Stimulated activated naive CD8-positive, alpha-beta T cell treated with anti-CD3 and anti-CD28 coated beads, Interleukin-15, Interleukin-2, amounts not matched to agents 100 ng/mL and 50 ng/mL, for 24 hours (primary cell): Measurements from ENCODE around the gene UBA6.

Experiments used
- H3K27ac Mint-ChIP-seq: one replicate; pipeline ENCODE4 v1.8.0; 2021; ENCODE audit warnings: mild to moderate bottlenecking, mixed read lengths
- H3K27me3 Mint-ChIP-seq: one replicate; pipeline ENCODE4 v1.8.0; 2021; ENCODE audit warnings: mixed read lengths
- H3K36me3 Mint-ChIP-seq: one replicate; pipeline ENCODE4 v1.8.0; 2021; ENCODE audit warnings: low read depth, mixed read lengths
- H3K4me1 Mint-ChIP-seq: one replicate; pipeline ENCODE4 v1.8.0; 2021; ENCODE audit warnings: low read depth, mixed read lengths
- H3K4me3 Mint-ChIP-seq: one replicate; pipeline ENCODE4 v1.8.0; 2021; ENCODE audit warnings: mild to moderate bottlenecking, mixed read lengths
- H3K9me3 Mint-ChIP-seq: one replicate; pipeline ENCODE4 v1.8.0; 2021; ENCODE audit warnings: mixed read lengths

Gene UBA6

DNA sequence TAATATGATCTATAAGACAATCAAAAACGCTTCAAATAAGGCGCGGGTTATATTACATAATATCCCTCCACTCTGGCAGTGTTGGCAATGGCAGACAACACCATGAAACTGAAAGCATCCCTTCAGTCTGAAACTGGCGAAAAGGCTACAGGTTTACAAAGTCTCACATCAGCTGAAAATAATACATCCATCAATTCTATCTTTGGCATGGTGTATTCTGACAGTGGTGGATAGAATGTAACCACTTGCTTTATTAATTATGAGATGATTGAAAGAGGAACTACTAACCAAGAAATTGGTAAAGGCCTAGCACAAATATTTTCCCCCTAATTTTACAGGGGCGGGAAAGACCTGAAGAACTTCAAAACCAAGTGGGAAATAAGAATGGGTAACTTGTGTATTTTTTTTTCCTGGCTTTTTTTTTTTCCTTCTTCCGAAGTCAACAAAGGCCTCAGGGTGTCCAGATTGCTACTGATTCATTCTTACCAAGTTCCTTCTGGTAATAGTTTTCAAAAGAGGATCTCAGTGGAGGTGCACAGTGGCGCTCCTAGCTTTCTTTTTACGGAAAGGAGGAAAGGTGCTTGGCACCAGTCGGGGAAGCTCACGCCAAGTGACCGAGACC is 728 bp downstream of the UBA6 start:
- H3K9me3 Mint-ChIP-seq = peaks cover 3% of the 10 kb centered on the region
- H3K27ac Mint-ChIP-seq = peak overlapping the region; percentile 83
- peaks cover 63% of the 10 kb centered on the region for H3K4me1 Mint-ChIP-seq
- H3K4me3 Mint-ChIP-seq = peak overlapping the region; percentile 94
- H3K36me3 Mint-ChIP-seq = peaks cover 37% of the 10 kb centered on the region
- no peaks in the 10 kb centered on the region for H3K27me3 Mint-ChIP-seq

DNA sequence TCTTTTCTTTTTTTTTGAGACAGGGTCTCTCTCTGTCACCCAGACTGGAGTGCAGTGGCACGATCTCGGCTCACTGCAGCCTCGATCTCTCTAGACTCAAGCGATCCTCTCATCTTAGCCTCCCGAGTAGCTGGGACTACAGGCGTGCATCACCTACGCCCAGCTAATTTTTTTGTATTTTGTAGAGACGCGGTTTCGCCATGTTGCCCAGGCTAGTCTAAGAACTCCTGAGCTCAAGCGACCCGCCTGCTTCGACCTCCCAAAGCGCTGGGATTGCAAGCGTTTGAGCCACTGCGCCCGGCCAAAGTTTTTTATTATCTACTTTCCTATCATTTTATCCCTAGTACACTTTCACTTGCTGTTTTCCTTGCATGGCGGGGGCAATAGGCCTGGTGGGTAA is 1.4 kb downstream of the UBA6 start:
- H3K36me3 Mint-ChIP-seq = peaks cover 39% of the 10 kb centered on the region
- H3K4me3 Mint-ChIP-seq = peak overlapping the region; percentile 94
- no peak overlapping the region for H3K27ac Mint-ChIP-seq
- no peaks in the 10 kb centered on the region for H3K9me3 Mint-ChIP-seq
- no peaks in the 10 kb centered on the region for H3K27me3 Mint-ChIP-seq
- H3K4me1 Mint-ChIP-seq = peaks cover 57% of the 10 kb centered on the region

DNA sequence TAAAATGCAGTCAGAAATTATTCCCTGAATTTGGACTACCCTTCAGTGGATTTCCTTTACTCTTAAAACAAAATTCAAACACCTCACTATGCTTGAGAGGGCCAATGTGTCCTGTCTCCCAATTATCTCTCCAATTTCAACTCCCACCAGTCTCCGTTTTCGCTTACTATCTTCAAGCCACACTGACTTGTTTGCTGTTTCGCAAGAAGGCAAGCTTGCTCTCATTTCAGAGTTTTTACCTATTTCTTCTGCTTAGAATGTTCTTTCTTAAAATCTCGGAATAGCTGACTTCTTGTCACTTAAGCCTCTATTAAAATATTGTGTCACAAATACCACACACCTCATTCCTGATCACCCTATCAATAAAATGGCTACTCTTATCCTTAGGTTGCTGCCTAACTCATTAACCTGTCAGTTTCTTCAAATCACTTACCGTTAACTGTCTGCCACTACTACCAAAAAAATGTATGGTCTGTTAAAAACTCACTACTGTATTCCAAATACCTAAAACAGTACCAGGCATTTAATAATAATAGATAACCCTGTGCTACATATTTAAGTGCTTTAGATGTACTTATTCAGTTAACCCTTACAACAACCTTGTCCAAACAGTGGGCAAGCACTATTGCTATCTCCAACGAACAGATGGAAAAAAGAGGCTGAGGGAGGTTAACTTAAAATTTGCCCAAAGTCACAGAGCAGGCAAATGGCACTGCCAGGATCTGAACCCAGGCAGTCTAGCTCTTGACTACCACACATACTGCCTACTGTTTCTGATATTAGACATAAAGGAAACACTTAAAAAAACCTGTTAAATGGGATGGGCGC is 2.9 kb downstream of the UBA6 start:
- H3K4me3 Mint-ChIP-seq = no peak overlapping the region
- no peaks in the 10 kb centered on the region for H3K9me3 Mint-ChIP-seq
- no peaks in the 10 kb centered on the region for H3K27me3 Mint-ChIP-seq
- no peak overlapping the region for H3K27ac Mint-ChIP-seq
- peaks cover 48% of the 10 kb centered on the region for H3K4me1 Mint-ChIP-seq
- peaks cover 36% of the 10 kb centered on the region for H3K36me3 Mint-ChIP-seq

DNA sequence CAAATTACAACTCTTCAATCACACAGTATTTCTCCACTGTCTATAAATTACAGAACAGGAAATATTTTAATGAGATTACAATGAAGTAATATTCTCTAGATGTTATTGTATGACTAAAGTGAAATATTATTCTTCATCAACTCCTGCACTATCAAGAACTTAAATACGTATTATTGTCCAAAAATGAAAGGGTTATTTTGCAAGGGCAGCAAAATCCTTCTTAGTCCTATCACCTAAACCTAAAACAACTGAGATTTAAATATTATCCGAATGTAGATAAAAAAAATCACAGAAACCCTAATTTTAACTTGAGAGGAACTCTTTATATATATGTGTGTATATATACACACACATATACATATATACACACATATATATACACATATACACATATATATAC is 4.9 kb downstream of the UBA6 start:
- peaks cover 33% of the 10 kb centered on the region for H3K4me1 Mint-ChIP-seq

DNA sequence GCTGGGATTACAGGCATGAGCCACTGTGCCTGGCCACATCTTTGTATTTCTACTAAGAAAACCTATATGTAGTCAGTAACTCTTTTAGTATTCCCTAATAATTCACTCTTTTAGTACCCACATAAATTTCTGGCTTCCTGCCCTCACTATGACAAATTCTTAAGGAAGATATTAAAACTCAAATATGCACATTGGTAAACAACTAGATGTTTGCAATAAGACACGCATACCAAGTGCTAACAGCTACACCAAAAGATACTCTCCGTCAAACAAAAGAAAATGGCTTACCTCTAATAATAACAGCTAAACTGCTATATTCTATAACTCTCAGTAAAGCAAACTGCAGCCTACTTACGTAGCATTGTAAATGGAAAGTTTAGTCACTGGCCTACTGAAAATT is 6.3 kb downstream of the UBA6 start:
- H3K27ac Mint-ChIP-seq = no peak overlapping the region
- H3K9me3 Mint-ChIP-seq = peaks cover 4% of the 10 kb centered on the region
- H3K4me1 Mint-ChIP-seq = peaks cover 30% of the 10 kb centered on the region
- no peak overlapping the region for H3K4me3 Mint-ChIP-seq
- H3K27me3 Mint-ChIP-seq = no peaks in the 10 kb centered on the region
- H3K36me3 Mint-ChIP-seq = peaks cover 58% of the 10 kb centered on the region

More for the DNA sequence above, 4.9 kb downstream of the UBA6 start:
- Mint-ChIP-seq H3K36me3 (peaks cover 47% of the 10 kb centered on the region), H3K27me3 (no peaks in the 10 kb centered on the region), H3K9me3 (peaks cover 4% of the 10 kb centered on the region), H3K4me3 (no peak overlapping the region), H3K27ac (no peak overlapping the region)

DNA sequence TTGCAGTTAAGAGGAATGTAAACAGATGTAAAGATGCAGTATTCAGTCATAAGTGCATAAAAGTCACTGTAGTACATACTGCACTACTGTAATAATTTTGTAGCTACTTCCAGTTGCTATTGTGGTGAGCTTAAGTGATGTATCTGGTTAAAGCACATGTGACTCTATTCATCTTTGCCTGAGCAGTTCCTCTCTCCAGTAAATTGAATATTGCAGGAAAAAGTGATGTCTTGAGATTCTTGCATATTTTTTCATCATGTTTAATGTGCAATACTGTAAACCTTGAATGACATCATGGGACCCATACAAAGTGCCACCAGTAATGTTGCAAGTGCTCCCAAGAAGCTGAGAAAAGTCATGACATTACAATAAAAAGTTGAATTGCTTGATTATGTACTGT is 9.6 kb downstream of the UBA6 start:
- peaks cover 4% of the 10 kb centered on the region for H3K9me3 Mint-ChIP-seq
- peaks cover 61% of the 10 kb centered on the region for H3K36me3 Mint-ChIP-seq
- no peak overlapping the region for H3K4me3 Mint-ChIP-seq
- H3K27ac Mint-ChIP-seq = no peak overlapping the region
- no peaks in the 10 kb centered on the region for H3K27me3 Mint-ChIP-seq
- H3K4me1 Mint-ChIP-seq = peaks cover 17% of the 10 kb centered on the region

DNA sequence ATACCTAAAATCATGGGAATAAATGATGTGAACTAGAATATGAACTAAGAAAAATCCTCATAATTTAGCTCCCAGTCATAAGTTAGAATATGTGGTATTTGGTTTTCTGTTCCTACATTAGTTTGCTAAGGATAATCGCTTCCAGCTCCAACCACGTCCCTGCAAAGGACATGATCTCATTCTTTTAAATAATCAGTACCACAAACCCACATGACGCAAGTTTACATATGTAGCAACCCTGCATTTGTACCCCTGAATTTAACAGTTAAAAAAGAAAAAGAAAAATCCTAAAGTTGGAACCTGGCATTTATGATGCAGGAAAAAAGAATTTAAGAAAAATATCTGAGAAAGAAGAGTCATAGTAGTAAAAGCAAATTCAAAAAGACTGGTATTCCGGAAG is 13.3 kb downstream of the UBA6 start:
- peaks cover 34% of the 10 kb centered on the region for H3K4me1 Mint-ChIP-seq
- H3K4me3 Mint-ChIP-seq = no peak overlapping the region
- peaks cover 49% of the 10 kb centered on the region for H3K36me3 Mint-ChIP-seq

DNA sequence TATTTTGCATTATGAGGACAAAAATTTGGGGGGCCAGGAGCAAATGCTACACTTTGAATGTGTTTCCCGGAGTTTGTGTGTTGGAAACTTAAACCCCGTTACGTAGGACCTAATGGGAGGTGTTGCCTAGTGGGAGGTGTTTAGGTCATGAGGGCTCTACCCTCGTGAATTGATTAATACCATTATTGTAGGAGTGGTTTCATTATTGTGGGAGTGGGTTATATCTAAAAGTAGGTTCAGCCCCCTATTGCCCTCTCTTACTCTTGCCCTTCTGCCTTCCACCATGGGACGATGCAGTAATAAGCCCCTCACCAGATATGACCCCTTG is 15.5 kb downstream of the UBA6 start:
- peaks cover 36% of the 10 kb centered on the region for H3K4me1 Mint-ChIP-seq
- peaks cover 45% of the 10 kb centered on the region for H3K36me3 Mint-ChIP-seq
- no peak overlapping the region for H3K4me3 Mint-ChIP-seq
- peak overlapping the region; percentile 18 for H3K27ac Mint-ChIP-seq
- H3K27me3 Mint-ChIP-seq = no peaks in the 10 kb centered on the region
- H3K9me3 Mint-ChIP-seq = no peaks in the 10 kb centered on the region

More for the DNA sequence above, 13.3 kb downstream of the UBA6 start:
- H3K27ac Mint-ChIP-seq = peak overlapping the region; percentile 40
- H3K27me3 Mint-ChIP-seq = no peaks in the 10 kb centered on the region
- H3K9me3 Mint-ChIP-seq = peaks cover 4% of the 10 kb centered on the region

DNA sequence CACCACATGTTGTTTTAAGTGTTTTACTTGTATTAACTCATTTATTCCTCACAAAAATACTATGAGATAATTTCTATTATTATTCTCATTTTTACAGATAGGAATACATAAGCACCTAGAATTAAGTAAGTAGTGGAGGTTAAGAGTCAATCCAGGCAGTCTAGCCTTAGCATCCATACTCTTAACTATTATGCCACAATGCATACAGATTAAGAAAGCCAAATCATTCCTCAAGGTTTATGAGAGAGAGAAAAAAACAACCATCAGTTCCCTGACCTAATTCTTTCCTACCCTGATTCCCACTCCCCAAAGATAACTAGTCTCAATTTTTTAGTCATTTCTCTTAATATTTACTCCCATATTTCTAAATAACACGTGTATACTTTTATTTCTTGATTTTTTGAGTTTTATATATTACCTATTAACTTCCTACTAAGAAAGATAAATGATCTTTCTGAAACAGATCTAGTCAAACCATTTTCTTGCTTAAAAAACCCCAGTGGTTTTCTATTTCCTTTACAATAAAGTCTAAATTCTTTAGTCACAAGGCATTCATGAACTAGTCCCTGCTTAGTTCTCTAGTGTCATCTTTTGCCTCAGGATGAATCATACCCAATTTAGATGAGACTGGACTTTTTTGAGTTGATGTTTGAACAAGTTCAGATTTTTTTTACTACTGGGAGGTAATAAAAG is 16.0 kb downstream of the UBA6 start:
- Mint-ChIP-seq H3K27me3 (no peaks in the 10 kb centered on the region), H3K36me3 (peaks cover 45% of the 10 kb centered on the region), H3K27ac (peak overlapping the region; percentile 18), H3K9me3 (no peaks in the 10 kb centered on the region), H3K4me3 (no peak overlapping the region), H3K4me1 (peaks cover 33% of the 10 kb centered on the region)

DNA sequence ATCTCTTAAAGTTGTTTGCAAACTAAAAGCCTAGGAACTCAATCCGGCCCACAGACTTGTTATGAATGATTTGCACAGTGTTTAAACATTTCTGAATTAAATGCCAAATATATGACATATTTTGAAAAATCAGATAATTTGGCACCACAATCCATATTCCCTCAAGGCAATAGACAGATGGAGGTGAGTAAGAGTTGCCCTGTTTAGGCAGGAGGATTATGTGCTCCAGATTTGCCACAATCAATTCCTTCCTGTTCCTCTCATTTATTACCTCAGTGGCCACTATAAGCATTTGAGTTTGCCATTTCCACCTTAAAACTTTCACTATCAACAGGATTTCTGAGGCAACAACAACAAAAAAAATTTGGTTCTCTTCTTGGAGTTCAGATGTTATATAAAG is 18.7 kb downstream of the UBA6 start:
- Mint-ChIP-seq H3K27me3 (no peaks in the 10 kb centered on the region), H3K36me3 (peaks cover 49% of the 10 kb centered on the region), H3K9me3 (no peaks in the 10 kb centered on the region), H3K4me3 (no peak overlapping the region), H3K4me1 (peaks cover 28% of the 10 kb centered on the region), H3K27ac (no peak overlapping the region)

DNA sequence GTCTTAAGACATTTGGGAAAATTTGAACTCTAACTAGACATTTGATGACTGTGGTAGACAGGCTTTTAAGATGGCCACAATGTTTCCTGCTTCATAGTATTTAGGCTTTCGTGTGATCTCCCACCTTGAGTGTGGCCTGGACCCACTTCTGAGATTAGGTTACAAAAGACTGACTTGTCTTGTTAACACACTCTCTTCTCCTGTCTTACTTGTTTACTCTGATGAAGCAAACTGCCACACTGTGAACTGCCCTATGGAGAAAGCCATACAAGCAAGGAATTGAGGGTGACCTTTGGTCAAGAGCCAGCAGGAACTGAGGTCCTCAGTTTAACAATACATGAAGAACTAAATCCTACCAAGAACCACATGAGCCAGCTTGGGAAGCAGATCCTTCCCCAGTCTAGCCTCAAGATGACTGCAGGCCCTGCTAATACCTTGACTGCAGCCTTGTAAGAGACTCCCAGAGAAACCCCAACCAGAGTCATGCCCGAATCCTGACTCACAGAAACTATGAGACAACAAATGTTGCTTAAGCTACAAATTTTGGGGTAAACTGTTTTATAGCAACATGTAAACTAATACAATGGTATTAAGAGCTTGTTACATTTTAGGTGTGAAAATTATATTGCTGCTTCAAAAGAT is 20.3 kb downstream of the UBA6 start:
- peaks cover 52% of the 10 kb centered on the region for H3K36me3 Mint-ChIP-seq

DNA sequence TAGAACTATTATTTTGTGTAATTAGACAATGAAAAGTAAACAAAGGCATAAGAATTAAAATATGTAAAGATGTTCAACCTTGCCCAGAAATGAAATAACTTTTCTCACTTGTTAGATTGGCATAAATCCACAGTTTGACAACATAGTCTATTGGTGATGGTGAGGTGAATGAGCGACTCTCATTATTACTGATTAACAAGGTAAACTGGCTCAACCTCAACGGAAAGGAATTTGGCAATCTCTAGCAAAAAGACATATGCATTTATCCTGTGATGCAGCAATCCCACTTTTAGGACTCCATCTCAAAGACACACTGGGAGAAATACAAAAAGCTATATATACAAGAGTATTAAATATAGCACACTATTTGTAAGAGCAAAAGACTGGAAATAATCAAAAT is 22.3 kb downstream of the UBA6 start:
- Mint-ChIP-seq H3K4me1 (peaks cover 5% of the 10 kb centered on the region), H3K9me3 (no peaks in the 10 kb centered on the region), H3K36me3 (peaks cover 69% of the 10 kb centered on the region), H3K27me3 (no peaks in the 10 kb centered on the region), H3K4me3 (no peak overlapping the region), H3K27ac (no peak overlapping the region)

More for the DNA sequence above, 20.3 kb downstream of the UBA6 start:
- Mint-ChIP-seq H3K27me3 (no peaks in the 10 kb centered on the region), H3K9me3 (no peaks in the 10 kb centered on the region), H3K4me3 (no peak overlapping the region), H3K27ac (no peak overlapping the region), H3K4me1 (peaks cover 19% of the 10 kb centered on the region)

DNA sequence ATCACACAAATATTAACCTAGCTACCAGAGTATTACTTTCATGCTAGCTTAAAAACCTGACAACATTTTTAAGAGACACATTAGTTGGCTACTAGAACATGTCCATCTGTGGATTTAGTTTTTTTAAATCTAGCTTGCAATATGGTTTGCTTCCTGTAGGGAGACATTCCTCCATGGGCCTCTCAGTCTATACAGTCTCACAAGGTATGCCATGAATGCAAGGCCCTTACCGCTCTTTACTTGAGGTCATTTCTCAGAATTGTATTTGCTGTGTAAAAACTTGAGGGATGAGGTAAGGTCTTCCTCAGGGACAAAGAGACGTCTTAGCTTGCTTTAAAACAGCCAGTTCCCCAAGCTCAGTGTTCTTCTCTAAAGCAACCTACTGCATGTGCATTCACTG is 26.9 kb downstream of the UBA6 start:
- H3K36me3 Mint-ChIP-seq = peaks cover 74% of the 10 kb centered on the region
- no peak overlapping the region for H3K27ac Mint-ChIP-seq
- H3K27me3 Mint-ChIP-seq = no peaks in the 10 kb centered on the region
- no peak overlapping the region for H3K4me3 Mint-ChIP-seq
- no peaks in the 10 kb centered on the region for H3K9me3 Mint-ChIP-seq
- H3K4me1 Mint-ChIP-seq = peaks cover 12% of the 10 kb centered on the region

DNA sequence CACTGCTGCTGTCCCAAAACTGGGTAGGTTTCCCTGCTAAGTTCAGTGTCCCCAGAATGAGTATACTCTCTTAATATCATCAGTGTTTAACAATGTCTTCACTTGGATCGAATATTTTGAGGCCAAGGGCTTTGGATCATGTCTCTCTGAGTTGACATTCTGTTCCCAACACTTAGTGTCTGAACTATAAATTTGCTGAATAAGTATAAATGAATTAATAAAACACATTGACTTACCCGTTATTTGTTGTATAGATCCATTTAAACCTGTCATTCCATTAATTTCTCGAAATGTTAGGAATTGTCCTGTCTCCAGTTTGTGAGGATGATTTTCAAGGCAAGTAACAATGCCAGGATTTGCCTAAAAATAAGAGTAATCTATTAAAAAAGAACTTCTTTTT is 32.6 kb downstream of the UBA6 start:
- Mint-ChIP-seq H3K36me3 (peaks cover 70% of the 10 kb centered on the region), H3K4me3 (no peak overlapping the region), H3K4me1 (peaks cover 12% of the 10 kb centered on the region), H3K27me3 (no peaks in the 10 kb centered on the region), H3K27ac (no peak overlapping the region), H3K9me3 (no peaks in the 10 kb centered on the region)

DNA sequence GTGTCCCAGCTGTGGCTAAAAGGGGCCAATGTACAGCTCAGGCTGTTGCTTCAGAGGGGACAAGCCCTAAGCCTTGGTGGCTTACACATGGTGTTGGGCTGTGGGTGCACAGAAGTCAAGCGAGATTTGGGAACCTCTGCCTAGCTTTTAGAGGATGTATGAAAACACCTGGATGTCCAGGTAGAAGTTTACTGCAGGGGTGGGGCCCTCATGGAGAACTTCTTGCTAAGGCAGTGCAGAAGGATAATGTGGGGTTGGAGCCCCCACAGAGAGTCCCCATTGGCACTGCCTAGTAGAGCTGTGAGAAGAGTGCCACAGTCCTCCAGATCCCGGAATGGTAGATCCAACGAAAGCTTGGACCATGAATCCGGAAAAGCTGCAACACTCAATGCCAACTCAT is 40.5 kb downstream of the UBA6 start:
- H3K27me3 Mint-ChIP-seq = no peaks in the 10 kb centered on the region
- H3K9me3 Mint-ChIP-seq = peaks cover 14% of the 10 kb centered on the region
- H3K36me3 Mint-ChIP-seq = peaks cover 87% of the 10 kb centered on the region
- H3K4me3 Mint-ChIP-seq = no peak overlapping the region
- H3K27ac Mint-ChIP-seq = no peak overlapping the region
- H3K4me1 Mint-ChIP-seq = peaks cover 34% of the 10 kb centered on the region
